SK-N-SH (cell line): ENCODE results near the gene SH2D5. TPM values are rescaled to one million over a fixed set of nuclear protein-coding genes. Genes with fewer than 3 reads are reported as not detected.

Experiments used
- CTCF ChIA-PET: fragments of 300-600, 350-600 bp; formaldehyde crosslinking; extraction: SDS; loops from one replicate; lab custom pipeline; 2021; lab: Yijun Ruan, JAX
- POLR2A ChIA-PET: fragments of 350-600 bp; sonication (Branson Sonifier 250); formaldehyde crosslinking; extraction: SDS; loops from one replicate; lab custom pipeline; 2020; ENCODE audit warnings: antibody characterized with exemption, inconsistent platforms; lab: Yijun Ruan, JAX
- DNase-seq: peaks from one replicate; pipeline ENCODE4 v3.0.0; 2012
- H2AFZ ChIP-seq: fragments of 200-600 bp; sonication (generic); 2 replicates; pipeline ENCODE4 v1.8.1; 2016; ENCODE audit warnings: antibody characterized with exemption, mild to moderate bottlenecking, low read depth
- H3F3A ChIP-seq: fragments of 200-600 bp; sonication (generic); replicated peaks from 2 replicates; pipeline ENCODE3; 2016; ENCODE audit warnings: antibody characterized with exemption, mild to moderate bottlenecking; ENCODE audit not compliant: insufficient read depth
- H3K27ac ChIP-seq, 2 experiments: fragments of 200-500 bp in 1 of 2; fragments of 200-600 bp in 1 of 2; sonication (Bioruptor generic) in 1 of 2; sonication (generic), shearing (Covaris generic) in 1 of 2; 2 replicates each; pipeline versions ENCODE4 v1.5.1 to v1.6.1; 2014 to 2016; ENCODE audit warnings: low read depth in 2 of 2, inconsistent platforms in 1 of 2, low read length in 1 of 2, mild to moderate bottlenecking in 1 of 2, mixed read lengths in 1 of 2
- H3K27me3 ChIP-seq: fragments of 200-600 bp; sonication (generic), shearing (Covaris generic); 2 replicates; pipeline ENCODE4 v1.6.1; 2016; ENCODE audit warnings: mixed run types; ENCODE audit not compliant: insufficient read depth
- H3K36me3 ChIP-seq, 2 experiments: fragments of 200-500 bp in 1 of 2; fragments of 200-600 bp in 1 of 2; sonication (Bioruptor generic) in 1 of 2; sonication (generic) in 1 of 2; replicated peaks in 1 of 2; 2 replicates each; pipeline versions ENCODE3 to v1.5.1; 2014 to 2016; ENCODE audit warnings: low read length in 1 of 2, mild to moderate bottlenecking in 1 of 2; ENCODE audit not compliant: insufficient read depth in 2 of 2, control insufficient read depth in 1 of 2
- H3K4me1 ChIP-seq, 2 experiments: fragments of 200-500 bp in 1 of 2; fragments of 200-600 bp in 1 of 2; sonication (Bioruptor generic) in 1 of 2; sonication (generic), shearing (Covaris generic) in 1 of 2; 2 replicates each; pipeline versions ENCODE4 v1.5.1 to v1.6.1; 2014 to 2016; ENCODE audit warnings: low read depth in 1 of 2, low read length in 1 of 2, mixed run types in 1 of 2; ENCODE audit not compliant: insufficient read depth in 2 of 2, control insufficient read depth in 1 of 2
- H3K4me2 ChIP-seq: fragments of 200-600 bp; sonication (generic), shearing (Covaris generic); 2 replicates; pipeline ENCODE4 v1.6.1; 2017; ENCODE audit warnings: mixed run types
- H3K4me3 ChIP-seq, 2 experiments: fragments of 200-500 bp in 1 of 2; fragments of 200-600 bp in 1 of 2; sonication (Bioruptor generic) in 1 of 2; sonication (generic), shearing (Covaris generic) in 1 of 2; 2 replicates each; pipeline versions ENCODE4 v1.5.1 to v1.8.1; 2014 to 2016; ENCODE audit warnings: low read depth in 2 of 2, inconsistent platforms in 1 of 2, low read length in 1 of 2, mild to moderate bottlenecking in 1 of 2, mixed read lengths in 1 of 2, moderate library complexity in 1 of 2
- H3K79me2 ChIP-seq: fragments of 200-600 bp; sonication (generic); 2 replicates; pipeline ENCODE4 v1.8.1; 2017; ENCODE audit warnings: mild to moderate bottlenecking; ENCODE audit not compliant: insufficient read depth
- H3K9ac ChIP-seq: fragments of 200-600 bp; sonication (generic); 2 replicates; pipeline ENCODE4 v1.6.1; 2017; ENCODE audit warnings: mixed run types
- H3K9me2 ChIP-seq: fragments of 200-600 bp; sonication (generic); 2 replicates; pipeline ENCODE4 v1.6.1; 2017; ENCODE audit warnings: mixed run types
- H3K9me3 ChIP-seq: fragments of 200-600 bp; sonication (generic); 2 replicates; pipeline ENCODE4 v1.6.1; 2017; ENCODE audit warnings: mixed run types, mild to moderate bottlenecking, moderate library complexity
- H4K20me1 ChIP-seq: fragments of 200-600 bp; sonication (generic); 2 replicates; pipeline ENCODE4 v1.6.1; 2017; ENCODE audit warnings: mild to moderate bottlenecking, mixed run types; ENCODE audit not compliant: insufficient read depth
- ELF1 ChIP-seq: IDR thresholded peaks from 2 replicates; pipeline ENCODE4 v1.4.0; 2012
- EZH2phosphoT487 ChIP-seq: fragments of 200-600 bp; sonication (generic); IDR thresholded peaks from 2 replicates; pipeline ENCODE4 v1.6.1; 2017; ENCODE audit warnings: low read depth, mixed run types, mild to moderate bottlenecking, antibody characterized with exemption, moderate library complexity, borderline replicate concordance
- FOSL2 ChIP-seq: IDR thresholded peaks from 2 replicates; pipeline ENCODE4 v1.4.0; 2012; ENCODE audit warnings: low read depth, mild to moderate bottlenecking, moderate library complexity, borderline replicate concordance
- FOXJ3 ChIP-seq: sonication (generic); formaldehyde crosslinking; IDR thresholded peaks from 2 replicates; pipeline ENCODE4 v1.5.1; 2020; ENCODE audit warnings: mild to moderate bottlenecking, missing genetic modification reagents
- FOXM1 ChIP-seq: IDR thresholded peaks from 2 replicates; pipeline ENCODE4 v1.4.0; 2012; ENCODE audit warnings: low read depth, mild to moderate bottlenecking
- GABPA ChIP-seq: IDR thresholded peaks from 2 replicates; pipeline ENCODE4 v1.4.0; 2012; ENCODE audit warnings: low read depth, mild to moderate bottlenecking
- GATA2 ChIP-seq: sonication (generic); formaldehyde crosslinking; IDR thresholded peaks from 2 replicates; pipeline ENCODE4 v1.5.0; 2020; ENCODE audit warnings: mild to moderate bottlenecking, missing genetic modification reagents
- MEF2A ChIP-seq: IDR thresholded peaks from 2 replicates; pipeline ENCODE4 v1.4.0; 2012; ENCODE audit warnings: low read depth, borderline replicate concordance
- NRF1 ChIP-seq: IDR thresholded peaks from 2 replicates; pipeline ENCODE4 v1.6.1; 2012; ENCODE audit warnings: low read depth, mild to moderate bottlenecking, low read length
- POLR2AphosphoS5 ChIP-seq: IDR thresholded peaks from 2 replicates; pipeline ENCODE4 v1.6.1; 2012; ENCODE audit warnings: low read depth, low read length
- REST ChIP-seq: IDR thresholded peaks from 2 replicates; pipeline ENCODE4 v1.6.1; 2012; ENCODE audit warnings: mild to moderate bottlenecking, low read depth, low read length, moderate library complexity
- TAF1 ChIP-seq: IDR thresholded peaks from 2 replicates; pipeline ENCODE4 v1.6.1; 2012; ENCODE audit warnings: low read depth, mild to moderate bottlenecking, low read length, moderate library complexity, borderline replicate concordance
- TCF12 ChIP-seq: IDR thresholded peaks from 2 replicates; pipeline ENCODE4 v1.4.0; 2012
- YY1 ChIP-seq: IDR thresholded peaks from 2 replicates; pipeline ENCODE4 v1.4.0; 2012; ENCODE audit warnings: low read depth, mild to moderate bottlenecking
- WGBS: methylation state at CpG from one replicate; pipeline ENCODE4 v1.1.6; 2017; ENCODE audit warnings: low lambda C conversion rate; 5-methylcytosine and 5-hydroxymethylcytosine counted together
- polyA plus RNA-seq, 3 experiments: library from polyadenylated mRNA; depleted of rRNA; stranded (reverse); fragments of >200 nt; gene quantifications; 2 replicates each; pipeline ENCODE4 v1.2.3, GENCODE V29; 2012
- TF ChIP-seq, protein P1 (sequence below): fragments of 150-350 bp; IDR thresholded peaks from 2 replicates; pipeline ENCODE4 v1.6.1; 2017; ENCODE audit warnings: antibody characterized with exemption, low read length, low read depth, borderline replicate concordance
- TF ChIP-seq, protein P2 (sequence below): IDR thresholded peaks from 2 replicates; pipeline ENCODE4; 2012
- TF ChIP-seq, protein P3 (sequence below): IDR thresholded peaks from 2 replicates; pipeline ENCODE4 v1.4.0; 2012; ENCODE audit warnings: low read depth

Gene SH2D5
- polyA plus RNA-seq, 1 of the 3 experiments (the other 2 are of a cell fraction): 6.1 TPM

DNA sequence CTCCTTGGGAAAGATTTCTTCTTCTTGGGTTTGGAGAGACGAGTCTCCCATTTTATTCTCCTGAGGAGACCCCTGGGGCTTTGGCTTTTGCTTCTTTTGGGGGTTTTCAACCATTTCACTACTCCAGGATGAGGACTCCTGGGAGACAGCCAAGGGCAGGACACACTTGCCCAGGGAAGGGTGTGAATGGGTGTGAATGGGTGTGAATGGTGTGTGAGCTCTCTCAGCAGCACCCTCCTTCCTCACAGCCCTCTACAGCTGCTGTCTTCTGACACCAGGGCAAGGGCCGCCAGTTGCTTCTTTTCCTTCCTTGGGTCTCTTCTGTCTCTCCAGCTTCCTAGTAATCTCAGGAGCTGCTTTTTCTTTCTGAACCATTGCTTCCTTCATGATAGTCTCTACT is 38.9 kb downstream of the SH2D5 start:
- H3K4me3 ChIP-seq: no peak overlapping the region
- DNase-seq: no peak
- H3K4me2 ChIP-seq: no peak overlapping the region

More for the DNA sequence above, 38.9 kb downstream of the SH2D5 start:
- CTCF ChIA-PET: interaction anchor here (1.3 to 7.0 kb wide), 2 partner anchors 32 to 502 kb away, joined by 3 to 127 read pairs; partner anchors contain the start of gene DDOST
- H2AFZ ChIP-seq: no peak overlapping the region
- POLR2A ChIA-PET: interaction anchor here (0.6 kb wide), 1 partner anchor 33 kb away, joined by 4 read pairs; the partner anchor contains the start of gene DDOST
- no peaks in the 10 kb centered on the region for H3K36me3 ChIP-seq
- peaks cover 9% of the 10 kb centered on the region for H3F3A ChIP-seq
- no peak overlapping the region for H3K27ac ChIP-seq
- no peak overlapping the region for H3K9ac ChIP-seq
- no peaks in the 10 kb centered on the region for H3K9me3 ChIP-seq
- H4K20me1 ChIP-seq: no peaks in the 10 kb centered on the region
- H3K79me2 ChIP-seq: no peaks in the 10 kb centered on the region
- H3K27me3 ChIP-seq: no peaks in the 10 kb centered on the region
- 92% methylated on average over 2 of the region's 2 CpGs for WGBS
- H3K9me2 ChIP-seq: no peaks in the 10 kb centered on the region
- peaks cover 3 to 18% of the 10 kb centered on the region in 2 experiments; a peak in 3 of 4 replicates for H3K4me1 ChIP-seq
- TF ChIP-seq, protein P1, sequence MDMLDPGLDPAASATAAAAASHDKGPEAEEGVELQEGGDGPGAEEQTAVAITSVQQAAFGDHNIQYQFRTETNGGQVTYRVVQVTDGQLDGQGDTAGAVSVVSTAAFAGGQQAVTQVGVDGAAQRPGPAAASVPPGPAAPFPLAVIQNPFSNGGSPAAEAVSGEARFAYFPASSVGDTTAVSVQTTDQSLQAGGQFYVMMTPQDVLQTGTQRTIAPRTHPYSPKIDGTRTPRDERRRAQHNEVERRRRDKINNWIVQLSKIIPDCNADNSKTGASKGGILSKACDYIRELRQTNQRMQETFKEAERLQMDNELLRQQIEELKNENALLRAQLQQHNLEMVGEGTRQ: no peak
- TF ChIP-seq, protein P2, sequence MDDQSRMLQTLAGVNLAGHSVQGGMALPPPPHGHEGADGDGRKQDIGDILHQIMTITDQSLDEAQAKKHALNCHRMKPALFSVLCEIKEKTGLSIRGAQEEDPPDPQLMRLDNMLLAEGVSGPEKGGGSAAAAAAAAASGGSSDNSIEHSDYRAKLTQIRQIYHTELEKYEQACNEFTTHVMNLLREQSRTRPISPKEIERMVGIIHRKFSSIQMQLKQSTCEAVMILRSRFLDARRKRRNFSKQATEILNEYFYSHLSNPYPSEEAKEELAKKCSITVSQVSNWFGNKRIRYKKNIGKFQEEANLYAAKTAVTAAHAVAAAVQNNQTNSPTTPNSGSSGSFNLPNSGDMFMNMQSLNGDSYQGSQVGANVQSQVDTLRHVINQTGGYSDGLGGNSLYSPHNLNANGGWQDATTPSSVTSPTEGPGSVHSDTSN: no peak
- TF ChIP-seq GATA2: no peak
- TF ChIP-seq ELF1: no peak
- no peak for TF ChIP-seq TAF1
- TF ChIP-seq, protein P3, sequence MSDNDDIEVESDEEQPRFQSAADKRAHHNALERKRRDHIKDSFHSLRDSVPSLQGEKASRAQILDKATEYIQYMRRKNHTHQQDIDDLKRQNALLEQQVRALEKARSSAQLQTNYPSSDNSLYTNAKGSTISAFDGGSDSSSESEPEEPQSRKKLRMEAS: no peak
- no peak for TF ChIP-seq NRF1
- TF ChIP-seq FOXM1: no peak
- no peak for TF ChIP-seq MEF2A
- no peak for TF ChIP-seq TCF12
- no peak for TF ChIP-seq FOXJ3 (CRISPR knock-in tag)
- TF ChIP-seq GABPA: no peak
- no peak for TF ChIP-seq FOSL2
- TF ChIP-seq YY1: no peak
- no peak for TF ChIP-seq REST
- no peak for TF ChIP-seq EZH2phosphoT487
- TF ChIP-seq POLR2AphosphoS5: no peak
- TF ChIP-seq, all 33 proteins: peak for 0
